Upper lobe of left lung (tissue), 4 donors: Measurements from ENCODE around the gene SIL1.

Experiments used
- POLR2A ChIP-seq, 4 donors: fragments of 450-650 bp; IDR thresholded peaks; one replicate each; pipeline ENCODE4 v1.5.1; 2016 to 2017; ENCODE audit warnings: antibody characterized with exemption in 4 of 4, mild to moderate bottlenecking in 2 of 4
- POLR2AphosphoS5 ChIP-seq, 2 donors: sonication (generic); formaldehyde crosslinking; IDR thresholded peaks; one replicate each; pipeline ENCODE4 v1.5.1; 2017; ENCODE audit warnings: antibody characterized with exemption in 2 of 2
- TF ChIP-seq, protein P1 (sequence below), 6 experiments: fragments of 450-650 bp in 4 of 6; fragments of 200-600 bp in 2 of 6; sonication (generic) in 2 of 6; IDR thresholded peaks; one replicate each; pipeline ENCODE4 v1.5.1; 2016 to 2019; ENCODE audit warnings: antibody characterized with exemption in 6 of 6

DNA sequence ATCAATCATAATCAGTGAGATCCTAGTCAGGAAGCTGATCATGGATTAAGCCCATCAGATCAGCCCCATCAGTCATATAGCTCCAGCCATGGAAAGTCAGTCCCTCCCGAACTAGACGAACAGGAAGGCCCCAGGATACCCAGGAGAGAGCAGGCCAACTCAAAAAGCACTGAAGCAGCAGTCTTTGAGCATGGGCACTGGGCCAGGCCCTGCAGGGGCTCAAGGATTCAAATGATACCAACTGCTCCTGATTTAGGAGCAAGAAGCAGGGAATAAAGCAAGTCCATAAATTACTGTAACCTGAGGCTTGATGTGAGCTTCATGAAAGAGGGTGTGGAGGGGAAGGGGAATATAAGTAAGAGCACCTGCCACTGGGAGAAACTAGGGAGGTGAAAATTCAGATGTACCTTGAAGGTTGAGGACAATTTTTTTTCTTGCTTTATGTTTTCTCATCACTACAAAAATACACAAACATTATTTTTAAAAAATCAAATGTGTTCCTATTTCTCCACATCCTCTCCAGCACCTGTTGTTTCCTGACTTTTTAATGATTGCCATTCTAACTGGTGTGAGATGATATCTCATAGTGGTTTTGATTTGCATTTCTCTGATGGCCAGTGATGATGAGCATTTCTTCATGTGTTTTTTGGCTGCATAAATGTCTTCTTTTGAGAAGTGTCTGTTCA is 115.2 kb downstream of the SIL1 start:
- no peak for TF ChIP-seq POLR2A (IDR thresholded peaks at IDR 0.05)
- TF ChIP-seq, protein P1, sequence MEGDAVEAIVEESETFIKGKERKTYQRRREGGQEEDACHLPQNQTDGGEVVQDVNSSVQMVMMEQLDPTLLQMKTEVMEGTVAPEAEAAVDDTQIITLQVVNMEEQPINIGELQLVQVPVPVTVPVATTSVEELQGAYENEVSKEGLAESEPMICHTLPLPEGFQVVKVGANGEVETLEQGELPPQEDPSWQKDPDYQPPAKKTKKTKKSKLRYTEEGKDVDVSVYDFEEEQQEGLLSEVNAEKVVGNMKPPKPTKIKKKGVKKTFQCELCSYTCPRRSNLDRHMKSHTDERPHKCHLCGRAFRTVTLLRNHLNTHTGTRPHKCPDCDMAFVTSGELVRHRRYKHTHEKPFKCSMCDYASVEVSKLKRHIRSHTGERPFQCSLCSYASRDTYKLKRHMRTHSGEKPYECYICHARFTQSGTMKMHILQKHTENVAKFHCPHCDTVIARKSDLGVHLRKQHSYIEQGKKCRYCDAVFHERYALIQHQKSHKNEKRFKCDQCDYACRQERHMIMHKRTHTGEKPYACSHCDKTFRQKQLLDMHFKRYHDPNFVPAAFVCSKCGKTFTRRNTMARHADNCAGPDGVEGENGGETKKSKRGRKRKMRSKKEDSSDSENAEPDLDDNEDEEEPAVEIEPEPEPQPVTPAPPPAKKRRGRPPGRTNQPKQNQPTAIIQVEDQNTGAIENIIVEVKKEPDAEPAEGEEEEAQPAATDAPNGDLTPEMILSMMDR (IDR thresholded peaks at IDR 0.05): no peak
- TF ChIP-seq POLR2AphosphoS5 (IDR thresholded peaks at IDR 0.05): no peak
